GM23338 (cell line): ENCODE data around the gene PCK2. TPM values are rescaled to one million over a fixed set of nuclear protein-coding genes. Genes with fewer than 3 reads are reported as not detected.

Experiments used
- ATAC-seq: fragments of 200-7000 bp; cut with Tn5 transposase; 3 replicates; pipeline ENCODE4 v1.9.1; 2020
- DNase-seq: peaks from one replicate; pipeline ENCODE4 v3.0.0-alpha.2; 2015; ENCODE audit warnings: low spot score
- H2AFZ ChIP-seq: fragments of 200-600 bp; sonication (generic); 2 replicates; pipeline ENCODE4 v1.8.0; 2016; ENCODE audit warnings: antibody characterized with exemption, mild to moderate bottlenecking, moderate library complexity
- H3F3A ChIP-seq: fragments of 200-600 bp; sonication (generic); replicated peaks from 2 replicates; pipeline ENCODE4 v1.8.0; 2017; ENCODE audit warnings: antibody characterized with exemption, mixed run types, low read depth
- H3K27ac ChIP-seq: fragments of 200-600 bp; sonication (generic); 2 replicates; pipeline ENCODE4 v1.6.1; 2016; ENCODE audit warnings: low read depth
- H3K27me3 ChIP-seq: fragments of 200-600 bp; sonication (generic); 2 replicates; pipeline ENCODE4 v1.8.0; 2016; ENCODE audit warnings: mild to moderate bottlenecking, mixed run types, moderate library complexity; ENCODE audit not compliant: insufficient read depth
- H3K36me3 ChIP-seq: fragments of 200-600 bp; sonication (generic); 2 replicates; pipeline ENCODE4 v1.8.0; 2016; ENCODE audit warnings: mild to moderate bottlenecking; ENCODE audit not compliant: insufficient read depth
- H3K4me1 ChIP-seq: fragments of 200-600 bp; sonication (generic); 2 replicates; pipeline ENCODE4 v1.8.0; 2016; ENCODE audit warnings: mild to moderate bottlenecking, moderate library complexity; ENCODE audit not compliant: insufficient read depth
- H3K4me2 ChIP-seq: fragments of 200-600 bp; sonication (generic); 2 replicates; pipeline ENCODE4 v1.7.1; 2017; ENCODE audit warnings: mixed run types
- H3K4me3 ChIP-seq: fragments of 200-600 bp; sonication (generic); 2 replicates; pipeline ENCODE4 v1.6.1; 2016; ENCODE audit warnings: mixed run types
- H3K79me2 ChIP-seq: fragments of 200-600 bp; sonication (generic); replicated peaks from 2 replicates; pipeline ENCODE4 v1.8.0; 2017; ENCODE audit warnings: mild to moderate bottlenecking; ENCODE audit not compliant: insufficient read depth
- H3K9me2 ChIP-seq: fragments of 200-600 bp; sonication (generic); 2 replicates; pipeline ENCODE4 v1.8.0; 2017; ENCODE audit not compliant: insufficient read depth
- H4K20me1 ChIP-seq: fragments of 200-600 bp; sonication (generic); replicated peaks from 2 replicates; pipeline ENCODE4 v1.8.0; 2017; ENCODE audit warnings: mild to moderate bottlenecking; ENCODE audit not compliant: insufficient read depth
- H3K27ac Mint-ChIP-seq: 2 replicates; pipeline ENCODE4 v1.8.0; 2020; ENCODE audit warnings: inconsistent platforms, mild to moderate bottlenecking, moderate library complexity, mixed read lengths
- H3K27me3 Mint-ChIP-seq: 3 replicates; pipeline ENCODE4 v1.8.0; 2022; ENCODE audit warnings: low read depth, mild to moderate bottlenecking, moderate library complexity, mixed read lengths, inconsistent platforms; ENCODE audit not compliant: insufficient read depth, poor library complexity
- H3K36me3 Mint-ChIP-seq: 3 replicates; pipeline ENCODE4 v1.8.0; 2021; ENCODE audit warnings: low read depth, mild to moderate bottlenecking, inconsistent platforms, moderate library complexity, mixed read lengths
- H3K4me1 Mint-ChIP-seq: 3 replicates; pipeline ENCODE4 v1.8.0; 2020; ENCODE audit warnings: mild to moderate bottlenecking, inconsistent platforms, mixed read lengths
- H3K4me3 Mint-ChIP-seq: 3 replicates; pipeline ENCODE4 v1.8.0; 2021; ENCODE audit warnings: moderate library complexity, mild to moderate bottlenecking, inconsistent platforms, mixed read lengths
- H3K9me3 Mint-ChIP-seq: 3 replicates; pipeline ENCODE4 v1.8.0; 2020; ENCODE audit warnings: moderate library complexity, mild to moderate bottlenecking, inconsistent platforms, mixed read lengths
- POLR2AphosphoS5 ChIP-seq: IDR thresholded peaks from 2 replicates; pipeline ENCODE4 v1.6.1; 2016; ENCODE audit warnings: antibody characterized with exemption, low read depth
- STAT1 ChIP-seq: IDR thresholded peaks from one replicate; pipeline ENCODE4 v1.6.1; 2016; ENCODE audit warnings: antibody characterized with exemption; ENCODE audit not compliant: unreplicated experiment
- ZNF331 ChIP-seq: fragments of 250-450 bp; sonication (Bioruptor Pico); IDR thresholded peaks from 2 replicates; pipeline ENCODE4 v1.5.0; 2020; ENCODE audit warnings: low read depth, mild to moderate bottlenecking, moderate library complexity
- polyA plus RNA-seq: library from polyadenylated mRNA; unstranded; fragments of >200 nt; fragmentation: Nextera tagmentation; extraction: Ambion mirVana; gene quantifications from 2 replicates; pipeline ENCODE4 v1.2.1, GENCODE V29; 2016
- total RNA-seq: library from RNA; depleted of rRNA; stranded (reverse); fragments of >200 nt; shearing (Covaris generic); gene quantifications from 2 replicates; pipeline ENCODE4 v1.2.3, GENCODE V29; 2014
- TF ChIP-seq, protein P1 (sequence below): IDR thresholded peaks from one replicate; pipeline ENCODE4 v1.6.1; 2018; ENCODE audit warnings: antibody characterized with exemption; ENCODE audit not compliant: unreplicated experiment
- TF ChIP-seq, protein P2 (sequence below): IDR thresholded peaks from 2 replicates; pipeline ENCODE4 v1.6.1; 2016; ENCODE audit warnings: antibody characterized with exemption

The PCK2 gene
- total and polyA plus RNA-seq, 2 experiments from 2014 or later: 53.5 to 103 TPM

DNA sequence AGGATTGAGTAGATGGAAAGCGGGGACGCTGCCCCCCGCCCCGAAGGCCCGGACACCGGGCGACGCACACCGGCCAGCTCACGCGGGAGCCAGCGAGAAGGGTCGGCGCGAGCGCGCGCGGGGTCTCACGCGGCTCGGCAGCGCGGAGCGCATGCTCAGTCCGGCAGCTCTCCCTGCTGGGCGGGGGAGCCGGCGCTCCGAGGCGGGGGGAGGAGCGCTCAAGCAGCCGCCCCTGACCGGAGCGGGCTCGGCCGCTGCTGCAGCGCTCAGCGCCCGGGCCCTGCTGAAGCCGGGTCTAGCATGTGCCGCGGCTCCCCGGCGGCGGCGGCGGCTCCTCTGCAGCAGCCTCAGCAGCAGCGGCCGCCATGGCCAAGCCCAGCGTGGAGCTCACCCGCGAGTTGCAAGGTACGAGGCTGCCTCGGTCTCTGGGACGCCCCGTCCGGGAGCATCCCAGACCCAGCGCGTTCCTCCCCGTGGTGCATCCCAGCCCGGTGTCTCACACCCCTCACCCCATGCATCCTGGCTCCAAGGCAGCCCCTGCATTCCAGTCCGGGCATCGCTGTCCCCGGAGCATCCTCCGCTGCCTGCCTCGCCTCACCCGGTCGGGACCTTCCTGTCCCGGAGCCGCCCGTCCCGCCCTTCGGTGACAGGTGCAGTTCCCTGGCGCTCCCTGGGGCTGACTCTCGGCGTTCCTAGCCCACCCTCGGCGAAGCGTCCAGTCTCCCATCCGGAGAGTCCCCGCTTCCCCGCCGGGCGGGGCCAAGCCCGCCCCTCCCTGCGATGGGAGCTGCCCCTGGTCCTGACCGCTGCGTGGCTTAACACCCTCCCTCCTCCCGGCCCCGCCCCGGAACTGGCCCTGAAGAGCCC, 42.1 kb upstream of the PCK2 start, which contains the start of gene CARMIL3:
Gene CARMIL3, plus strand, starts transcription at position 221 of the 867 bp plus-strand sequence. Its CDS starts 145 bp downstream, at position 366.
- 0 out of 2 replicates have a peak within 1 kb of the TSS, but pooled peaks have one; percentile 19 for H3K27ac ChIP-seq
- peak within 1 kb of the TSS; percentile 81 for H3K4me3 Mint-ChIP-seq
- no peaks in the 10 kb centered on the region for H3K79me2 ChIP-seq
- TF ChIP-seq, protein P1, sequence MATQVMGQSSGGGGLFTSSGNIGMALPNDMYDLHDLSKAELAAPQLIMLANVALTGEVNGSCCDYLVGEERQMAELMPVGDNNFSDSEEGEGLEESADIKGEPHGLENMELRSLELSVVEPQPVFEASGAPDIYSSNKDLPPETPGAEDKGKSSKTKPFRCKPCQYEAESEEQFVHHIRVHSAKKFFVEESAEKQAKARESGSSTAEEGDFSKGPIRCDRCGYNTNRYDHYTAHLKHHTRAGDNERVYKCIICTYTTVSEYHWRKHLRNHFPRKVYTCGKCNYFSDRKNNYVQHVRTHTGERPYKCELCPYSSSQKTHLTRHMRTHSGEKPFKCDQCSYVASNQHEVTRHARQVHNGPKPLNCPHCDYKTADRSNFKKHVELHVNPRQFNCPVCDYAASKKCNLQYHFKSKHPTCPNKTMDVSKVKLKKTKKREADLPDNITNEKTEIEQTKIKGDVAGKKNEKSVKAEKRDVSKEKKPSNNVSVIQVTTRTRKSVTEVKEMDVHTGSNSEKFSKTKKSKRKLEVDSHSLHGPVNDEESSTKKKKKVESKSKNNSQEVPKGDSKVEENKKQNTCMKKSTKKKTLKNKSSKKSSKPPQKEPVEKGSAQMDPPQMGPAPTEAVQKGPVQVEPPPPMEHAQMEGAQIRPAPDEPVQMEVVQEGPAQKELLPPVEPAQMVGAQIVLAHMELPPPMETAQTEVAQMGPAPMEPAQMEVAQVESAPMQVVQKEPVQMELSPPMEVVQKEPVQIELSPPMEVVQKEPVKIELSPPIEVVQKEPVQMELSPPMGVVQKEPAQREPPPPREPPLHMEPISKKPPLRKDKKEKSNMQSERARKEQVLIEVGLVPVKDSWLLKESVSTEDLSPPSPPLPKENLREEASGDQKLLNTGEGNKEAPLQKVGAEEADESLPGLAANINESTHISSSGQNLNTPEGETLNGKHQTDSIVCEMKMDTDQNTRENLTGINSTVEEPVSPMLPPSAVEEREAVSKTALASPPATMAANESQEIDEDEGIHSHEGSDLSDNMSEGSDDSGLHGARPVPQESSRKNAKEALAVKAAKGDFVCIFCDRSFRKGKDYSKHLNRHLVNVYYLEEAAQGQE: peak; percentile 90
- TF ChIP-seq ZNF331 (CRISPR knock-in tag) (no peak), POLR2AphosphoS5 (0 out of 2 replicates have a peak, but pooled peaks have one; percentile 10)
- TF ChIP-seq, protein P2, sequence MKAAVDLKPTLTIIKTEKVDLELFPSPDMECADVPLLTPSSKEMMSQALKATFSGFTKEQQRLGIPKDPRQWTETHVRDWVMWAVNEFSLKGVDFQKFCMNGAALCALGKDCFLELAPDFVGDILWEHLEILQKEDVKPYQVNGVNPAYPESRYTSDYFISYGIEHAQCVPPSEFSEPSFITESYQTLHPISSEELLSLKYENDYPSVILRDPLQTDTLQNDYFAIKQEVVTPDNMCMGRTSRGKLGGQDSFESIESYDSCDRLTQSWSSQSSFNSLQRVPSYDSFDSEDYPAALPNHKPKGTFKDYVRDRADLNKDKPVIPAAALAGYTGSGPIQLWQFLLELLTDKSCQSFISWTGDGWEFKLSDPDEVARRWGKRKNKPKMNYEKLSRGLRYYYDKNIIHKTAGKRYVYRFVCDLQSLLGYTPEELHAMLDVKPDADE: no peak
- peak within 1 kb of the TSS; percentile 69 for H3K27ac Mint-ChIP-seq
- H3K9me3 Mint-ChIP-seq: no peaks in the 10 kb centered on the region
- 0 out of 2 replicates have a peak, but pooled peaks cover 4% of the 10 kb centered on the region for H3F3A ChIP-seq
- H3K4me1 ChIP-seq: peaks cover 9% of the 10 kb centered on the region; the same call in 1 of the 2 replicates
- H3K4me1 Mint-ChIP-seq: peaks cover 22% of the 10 kb centered on the region
- H3K4me2 ChIP-seq: peak within 1 kb of the TSS; percentile 97
- DNase-seq: peak; percentile 90
- H3K36me3 Mint-ChIP-seq: peaks cover 12% of the 10 kb centered on the region; the same call in 2 of the 3 replicates
- no peaks in the 10 kb centered on the region for H3K9me2 ChIP-seq
- no peaks in the 10 kb centered on the region for H3K27me3 ChIP-seq
- no peaks in the 10 kb centered on the region for H4K20me1 ChIP-seq
- no peaks in the 10 kb centered on the region for H3K36me3 ChIP-seq
- peak within 1 kb of the TSS; percentile 92 for H3K4me3 ChIP-seq
- peak within 1 kb of the TSS; percentile 91 for H2AFZ ChIP-seq
- peak; percentile 86 for ATAC-seq
- H3K27me3 Mint-ChIP-seq: peaks cover 17% of the 10 kb centered on the region

DNA sequence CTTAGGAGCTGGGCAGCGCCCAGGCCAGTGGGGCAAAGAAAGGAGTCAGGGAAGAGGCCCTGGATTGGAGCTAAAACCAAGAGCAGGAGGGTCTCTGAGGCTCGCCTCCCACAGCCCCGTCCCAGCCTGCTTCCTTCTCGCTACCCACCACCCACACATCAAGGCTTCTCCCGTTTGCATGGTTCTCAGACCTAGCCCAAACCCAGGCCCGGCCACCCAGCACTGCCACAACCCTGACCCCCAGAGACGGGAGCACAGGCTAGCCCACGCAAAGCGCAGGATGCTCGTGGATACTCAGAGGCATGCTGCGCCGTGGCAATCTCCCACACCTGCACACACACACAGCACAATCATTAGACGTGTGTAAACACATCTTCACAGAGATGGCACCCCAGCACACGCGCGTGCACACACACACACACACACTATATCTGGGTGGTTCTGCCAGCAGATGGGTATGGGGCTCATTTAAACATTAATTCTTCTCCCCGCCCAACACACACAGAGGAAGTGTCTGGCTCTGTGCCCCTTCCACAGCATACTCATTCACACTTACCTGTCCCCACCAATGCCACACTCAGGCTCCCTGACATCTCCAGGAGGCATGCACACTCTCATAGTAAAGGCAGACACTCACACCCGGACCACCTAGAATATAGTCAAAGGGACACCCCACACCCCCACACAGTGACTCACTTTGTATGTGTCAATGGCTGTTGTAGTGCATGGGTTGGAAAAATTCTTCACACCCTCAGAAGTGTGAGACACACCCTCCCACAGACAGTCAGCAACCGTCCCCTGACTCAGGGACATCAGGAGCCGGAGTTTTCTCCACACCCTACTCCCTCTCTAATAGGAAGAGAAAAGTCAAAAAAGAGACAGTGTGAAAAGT, 41.2 kb upstream of the PCK2 start:
- no peaks in the 10 kb centered on the region for H4K20me1 ChIP-seq
- H3K79me2 ChIP-seq: no peaks in the 10 kb centered on the region
- H3F3A ChIP-seq: 0 out of 2 replicates have a peak, but pooled peaks cover 4% of the 10 kb centered on the region
- no peaks in the 10 kb centered on the region for H3K36me3 ChIP-seq
- H3K27me3 ChIP-seq: no peaks in the 10 kb centered on the region
- no peak overlapping the region for H3K27ac Mint-ChIP-seq
- no peaks in the 10 kb centered on the region for H3K9me2 ChIP-seq
- peaks cover 12% of the 10 kb centered on the region; the same call in 2 of the 3 replicates for H3K36me3 Mint-ChIP-seq
- H3K27me3 Mint-ChIP-seq: peaks cover 17% of the 10 kb centered on the region
- H2AFZ ChIP-seq: peak overlapping the region; percentile 91; the same call in 1 of the 2 replicates
- TF ChIP-seq, protein P2: no peak
- TF ChIP-seq POLR2AphosphoS5: 0 out of 2 replicates have a peak, but pooled peaks have one; percentile 30
- TF ChIP-seq STAT1: no peak
- H3K27ac ChIP-seq: no peak overlapping the region
- peaks cover 9% of the 10 kb centered on the region; the same call in 1 of the 2 replicates for H3K4me1 ChIP-seq
- no peaks in the 10 kb centered on the region for H3K9me3 Mint-ChIP-seq
- ATAC-seq (no peak; the same call in 2 of the 3 replicates), DNase-seq (no peak)
- H3K4me3 ChIP-seq: peak overlapping the region; percentile 92
- peaks cover 22% of the 10 kb centered on the region for H3K4me1 Mint-ChIP-seq
- H3K4me3 Mint-ChIP-seq: peak overlapping the region; percentile 70
- H3K4me2 ChIP-seq: peak overlapping the region; percentile 97
